ENCODE data around the gene TMED1. TPM values are rescaled to one million over a fixed set of nuclear protein-coding genes. Genes with fewer than 3 reads are reported as not detected.
A peak's percentile ranks its signal among the peaks of the same experiment; 100 is the strongest.

Gene TMED1
- total and polyA plus RNA-seq, 2 of the 4 experiments (the other 2 are of a cell fraction), result 37.6 to 41.4 TPM

DNA sequence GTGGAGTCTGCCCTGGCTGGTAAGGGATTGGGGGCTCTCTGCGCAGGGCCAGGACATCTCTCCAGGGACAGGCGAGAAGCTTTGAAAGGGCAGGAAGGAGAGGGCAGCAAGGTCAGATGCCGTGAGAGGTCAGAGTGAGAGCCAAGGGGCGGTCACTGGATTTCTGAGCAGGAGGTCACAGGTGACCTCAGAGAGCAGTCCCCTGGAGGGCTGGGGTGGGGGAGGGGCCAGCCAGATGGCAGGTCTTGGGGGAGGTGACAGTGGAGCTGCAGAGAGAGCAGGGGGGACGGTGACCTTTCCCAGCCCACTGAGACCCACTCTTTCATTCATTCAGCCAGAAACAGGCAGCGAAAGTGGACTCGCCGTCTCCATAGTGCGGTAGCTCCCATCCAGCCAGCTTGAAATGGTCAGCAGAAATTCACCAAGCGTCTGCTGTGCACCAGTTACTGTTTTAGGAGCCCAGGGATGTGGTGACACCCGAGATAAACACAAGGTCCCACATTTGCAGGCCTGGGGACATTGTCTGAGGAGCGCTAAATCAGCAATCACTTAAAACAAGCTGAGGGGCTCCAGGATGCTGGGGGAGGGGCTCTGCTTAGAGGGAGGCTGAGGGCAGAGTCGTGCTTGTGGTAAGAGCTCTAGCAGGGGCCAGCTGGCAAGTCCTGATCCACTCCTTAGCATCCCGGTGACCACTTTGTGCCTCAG, 45.5 kb upstream of the TMED1 start:
- no peak overlapping the region for H3K18ac ChIP-seq (ENCODE audit: low read depth, low read length)
- H2AK9ac ChIP-seq (replicated peaks; ENCODE audit: low read depth, low read length, poor library complexity), result peak overlapping the region; percentile 46
- WGBS, 2 experiments (ENCODE audit: extremely low coverage in 2 of 2, insufficient read length in 1 of 2), result 80% methylated on average over 4 of the region's 14 CpGs; no CpG with 5 or more reads in 1 of the 2 experiments
- no peaks in the 10 kb centered on the region for H3K9me3 ChIP-seq (ENCODE audit: control insufficient read depth, insufficient read depth, low read length)
- H2AFZ ChIP-seq (replicated peaks; ENCODE audit: low read length, poor library complexity), result no peak overlapping the region
- no peak overlapping the region for H3K23ac ChIP-seq (ENCODE audit: low read depth, low read length)
- H2BK20ac ChIP-seq (ENCODE audit: low read depth, low read length), result no peak overlapping the region
- no peak overlapping the region for H2AK5ac ChIP-seq (ENCODE audit: low read depth, low read length)
- no peak overlapping the region for H2BK120ac ChIP-seq (ENCODE audit: low read depth, low read length)
- no peaks in the 10 kb centered on the region for H3K36me3 ChIP-seq (ENCODE audit: control insufficient read depth, insufficient read depth, low read length)
- ChIA-PET CTCF (interaction anchor here (2.7 kb wide), 1 partner anchor 10 kb away, joined by 9 read pairs; the partner anchor contains the start of gene CARM1), POLR2A (ENCODE audit: unreplicated experiment) (no interaction called here)
- H3K9ac ChIP-seq (ENCODE audit: low read depth, low read length), result no peak overlapping the region
- DNase-seq (no peak), ATAC-seq (ENCODE audit: low read depth) (no peak)
- H3K27me3 ChIP-seq (ENCODE audit: control insufficient read depth, insufficient read depth, low read length), result no peaks in the 10 kb centered on the region
- no peak overlapping the region for H3K27ac ChIP-seq (ENCODE audit: insufficient read depth, low read length)
- no peak overlapping the region for H3K14ac ChIP-seq (replicated peaks; ENCODE audit: low read depth, low read length)
- no peak overlapping the region for H2BK5ac ChIP-seq (ENCODE audit: low read depth, low read length, poor library complexity, severe bottlenecking)
- peaks cover 22 to 93% of the 10 kb centered on the region in 2 experiments for H3K79me1 ChIP-seq (ENCODE audit: low read depth in 1 of 2, low read length in 2 of 2)
- BruUV-seq (replicated peaks), result no TSS peak
- H3K4me2 ChIP-seq (ENCODE audit: low read depth, low read length), result no peak overlapping the region
- peaks cover 30% of the 10 kb centered on the region for H3K9me1 ChIP-seq (ENCODE audit: insufficient read depth, low read length)
- no peak overlapping the region for H4K8ac ChIP-seq (ENCODE audit: low read depth in 2 of 2, low read length in 2 of 2)
- peaks cover 70% of the 10 kb centered on the region for H4K20me1 ChIP-seq (ENCODE audit: insufficient read depth, low read length)
- H3K4ac ChIP-seq (ENCODE audit: low read depth, low read length), result no peak overlapping the region
- TF ChIP-seq BHLHE40 (IDR thresholded peaks at IDR 0.05; ENCODE audit: low read depth, low read length) (no peak), CEBPB (IDR thresholded peaks at IDR 0.05; ENCODE audit: low read depth, low read length) (no peak), NFE2L2 (IDR thresholded peaks at IDR 0.05; ENCODE audit: low read depth, low read length) (no peak), SMC3 (IDR thresholded peaks at IDR 0.05; ENCODE audit: low read depth, low read length) (no peak), POLR2A (IDR thresholded peaks at IDR 0.05; ENCODE audit: low read depth, low read length) (no peak), RCOR1 (IDR thresholded peaks at IDR 0.05; ENCODE audit: insufficient replicate concordance, low read length) (no peak), FOS (IDR thresholded peaks at IDR 0.05; ENCODE audit: low read depth, low read length) (no peak), MAFK (IDR thresholded peaks at IDR 0.05; ENCODE audit: low read depth, low read length) (no peak), CHD1 (IDR thresholded peaks at IDR 0.05; ENCODE audit: low read depth, low read length) (no peak), RFX5 (IDR thresholded peaks at IDR 0.05; ENCODE audit: low read depth, low read length) (no peak), MXI1 (IDR thresholded peaks at IDR 0.05; ENCODE audit: borderline replicate concordance, low read depth, low read length) (no peak), RAD21 (IDR thresholded peaks at IDR 0.05; ENCODE audit: low read length) (no peak), MAZ (IDR thresholded peaks at IDR 0.05; ENCODE audit: borderline replicate concordance, low read depth, low read length) (no peak)
- TF ChIP-seq, protein P1, sequence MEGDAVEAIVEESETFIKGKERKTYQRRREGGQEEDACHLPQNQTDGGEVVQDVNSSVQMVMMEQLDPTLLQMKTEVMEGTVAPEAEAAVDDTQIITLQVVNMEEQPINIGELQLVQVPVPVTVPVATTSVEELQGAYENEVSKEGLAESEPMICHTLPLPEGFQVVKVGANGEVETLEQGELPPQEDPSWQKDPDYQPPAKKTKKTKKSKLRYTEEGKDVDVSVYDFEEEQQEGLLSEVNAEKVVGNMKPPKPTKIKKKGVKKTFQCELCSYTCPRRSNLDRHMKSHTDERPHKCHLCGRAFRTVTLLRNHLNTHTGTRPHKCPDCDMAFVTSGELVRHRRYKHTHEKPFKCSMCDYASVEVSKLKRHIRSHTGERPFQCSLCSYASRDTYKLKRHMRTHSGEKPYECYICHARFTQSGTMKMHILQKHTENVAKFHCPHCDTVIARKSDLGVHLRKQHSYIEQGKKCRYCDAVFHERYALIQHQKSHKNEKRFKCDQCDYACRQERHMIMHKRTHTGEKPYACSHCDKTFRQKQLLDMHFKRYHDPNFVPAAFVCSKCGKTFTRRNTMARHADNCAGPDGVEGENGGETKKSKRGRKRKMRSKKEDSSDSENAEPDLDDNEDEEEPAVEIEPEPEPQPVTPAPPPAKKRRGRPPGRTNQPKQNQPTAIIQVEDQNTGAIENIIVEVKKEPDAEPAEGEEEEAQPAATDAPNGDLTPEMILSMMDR (conservative IDR thresholded peaks at IDR 0.05; ENCODE audit: low read depth, low read length), result no peak
- TF ChIP-seq, protein P2, sequence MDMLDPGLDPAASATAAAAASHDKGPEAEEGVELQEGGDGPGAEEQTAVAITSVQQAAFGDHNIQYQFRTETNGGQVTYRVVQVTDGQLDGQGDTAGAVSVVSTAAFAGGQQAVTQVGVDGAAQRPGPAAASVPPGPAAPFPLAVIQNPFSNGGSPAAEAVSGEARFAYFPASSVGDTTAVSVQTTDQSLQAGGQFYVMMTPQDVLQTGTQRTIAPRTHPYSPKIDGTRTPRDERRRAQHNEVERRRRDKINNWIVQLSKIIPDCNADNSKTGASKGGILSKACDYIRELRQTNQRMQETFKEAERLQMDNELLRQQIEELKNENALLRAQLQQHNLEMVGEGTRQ (IDR thresholded peaks at IDR 0.05; ENCODE audit: low read depth, low read length), result no peak
- TF ChIP-seq, protein P3, sequence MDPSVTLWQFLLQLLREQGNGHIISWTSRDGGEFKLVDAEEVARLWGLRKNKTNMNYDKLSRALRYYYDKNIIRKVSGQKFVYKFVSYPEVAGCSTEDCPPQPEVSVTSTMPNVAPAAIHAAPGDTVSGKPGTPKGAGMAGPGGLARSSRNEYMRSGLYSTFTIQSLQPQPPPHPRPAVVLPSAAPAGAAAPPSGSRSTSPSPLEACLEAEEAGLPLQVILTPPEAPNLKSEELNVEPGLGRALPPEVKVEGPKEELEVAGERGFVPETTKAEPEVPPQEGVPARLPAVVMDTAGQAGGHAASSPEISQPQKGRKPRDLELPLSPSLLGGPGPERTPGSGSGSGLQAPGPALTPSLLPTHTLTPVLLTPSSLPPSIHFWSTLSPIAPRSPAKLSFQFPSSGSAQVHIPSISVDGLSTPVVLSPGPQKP (IDR thresholded peaks at IDR 0.05; ENCODE audit: borderline replicate concordance, low read depth, low read length), result no peak
- intact Hi-C loops (cut with micrococcal nuclease) (no loop called here), in situ Hi-C loops (cut with MboI; ENCODE audit: low sequenced_read_pairs) (no loop called here), dilution Hi-C loops (cut with HindIII; ENCODE audit: low sequenced_read_pairs, unreplicated experiment) (no loop called here)
- H3K56ac ChIP-seq (ENCODE audit: extremely low read depth, insufficient read depth, low read length), result no peak overlapping the region
- H4K5ac ChIP-seq (ENCODE audit: low read depth, low read length), result no peak overlapping the region
- H3K4me3 ChIP-seq (ENCODE audit: insufficient read depth, low read depth, low read length), result no peak overlapping the region
- H3K4me1 ChIP-seq (ENCODE audit: control insufficient read depth, insufficient read depth, low read length), result peaks cover 11% of the 10 kb centered on the region
- H2BK15ac ChIP-seq (ENCODE audit: low read depth, low read length), result no peak overlapping the region
- no peak overlapping the region for H4K91ac ChIP-seq (ENCODE audit: insufficient read depth, low read depth, low read length)
